ENCODE results near the gene HMX3.

The HMX3 gene

DNA sequence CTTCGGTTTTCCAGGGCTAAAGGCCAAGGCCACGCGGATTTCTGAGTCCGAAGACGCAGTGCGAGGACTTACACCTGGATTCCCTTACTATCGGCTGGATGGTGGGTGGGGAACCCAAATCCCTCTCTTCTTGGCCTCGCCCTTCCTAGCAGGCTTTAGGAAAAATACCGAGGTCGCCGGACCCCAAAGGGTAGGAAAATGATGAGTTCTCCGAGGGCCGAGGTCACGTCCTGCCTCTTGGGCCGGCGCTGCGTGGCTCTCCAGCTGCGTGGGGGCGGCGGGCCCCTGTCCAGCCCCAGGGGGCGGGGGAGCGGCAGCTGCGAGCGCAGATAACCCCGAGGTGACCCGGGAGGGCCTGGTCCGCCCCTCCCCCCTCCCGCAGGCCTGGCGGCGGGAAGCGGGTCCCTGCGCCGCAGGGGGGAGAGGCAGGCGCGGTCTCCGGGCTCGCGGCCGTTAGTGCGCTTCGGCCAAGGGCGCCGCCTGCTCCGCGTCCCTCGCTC is 805 bp upstream of the HMX3 start:
- TF ChIP-seq, protein P1, sequence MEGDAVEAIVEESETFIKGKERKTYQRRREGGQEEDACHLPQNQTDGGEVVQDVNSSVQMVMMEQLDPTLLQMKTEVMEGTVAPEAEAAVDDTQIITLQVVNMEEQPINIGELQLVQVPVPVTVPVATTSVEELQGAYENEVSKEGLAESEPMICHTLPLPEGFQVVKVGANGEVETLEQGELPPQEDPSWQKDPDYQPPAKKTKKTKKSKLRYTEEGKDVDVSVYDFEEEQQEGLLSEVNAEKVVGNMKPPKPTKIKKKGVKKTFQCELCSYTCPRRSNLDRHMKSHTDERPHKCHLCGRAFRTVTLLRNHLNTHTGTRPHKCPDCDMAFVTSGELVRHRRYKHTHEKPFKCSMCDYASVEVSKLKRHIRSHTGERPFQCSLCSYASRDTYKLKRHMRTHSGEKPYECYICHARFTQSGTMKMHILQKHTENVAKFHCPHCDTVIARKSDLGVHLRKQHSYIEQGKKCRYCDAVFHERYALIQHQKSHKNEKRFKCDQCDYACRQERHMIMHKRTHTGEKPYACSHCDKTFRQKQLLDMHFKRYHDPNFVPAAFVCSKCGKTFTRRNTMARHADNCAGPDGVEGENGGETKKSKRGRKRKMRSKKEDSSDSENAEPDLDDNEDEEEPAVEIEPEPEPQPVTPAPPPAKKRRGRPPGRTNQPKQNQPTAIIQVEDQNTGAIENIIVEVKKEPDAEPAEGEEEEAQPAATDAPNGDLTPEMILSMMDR (IDR thresholded peaks at IDR 0.05; ENCODE audit: low read depth, low read length) = no peak
- DNase-seq (ENCODE audit: extremely low read depth, low read depth) = no peak

DNA sequence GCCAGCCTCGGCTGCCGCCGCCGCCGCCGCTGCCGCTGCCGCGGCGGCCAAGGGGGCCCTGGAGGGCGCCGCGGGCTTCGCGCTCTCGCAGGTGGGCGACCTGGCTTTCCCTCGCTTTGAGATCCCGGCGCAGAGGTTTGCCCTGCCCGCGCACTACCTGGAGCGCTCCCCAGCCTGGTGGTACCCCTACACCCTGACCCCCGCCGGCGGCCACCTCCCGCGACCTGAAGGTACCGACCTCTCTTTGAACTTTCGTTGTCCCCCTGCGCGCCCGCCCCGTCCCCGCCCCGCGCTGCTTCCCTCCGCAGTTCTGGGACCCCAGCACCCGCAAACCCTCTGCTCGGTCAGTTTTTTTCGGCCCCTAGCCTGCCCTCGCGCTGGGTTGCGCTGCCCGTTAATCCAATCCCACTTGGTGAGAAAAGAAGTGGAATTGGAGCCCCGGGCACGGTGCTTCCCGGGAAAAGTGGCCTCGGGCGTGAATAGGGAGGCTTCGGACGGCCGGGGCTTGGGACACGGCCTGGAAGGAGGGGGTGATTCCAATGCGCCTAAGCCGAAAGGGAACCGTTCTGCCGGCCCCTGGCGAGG is 543 bp downstream of the HMX3 start:
- DNase-seq (ENCODE audit: extremely low read depth, low read depth) = no peak

GRCh38 chr10:123136806-123137642 is 1.3 kb downstream of the HMX3 start:
- no peak for DNase-seq (ENCODE audit: extremely low read depth, low read depth)
- TF ChIP-seq, protein P1 (IDR thresholded peaks at IDR 0.05; ENCODE audit: low read depth, low read length) = no peak

More for the DNA sequence above, 543 bp downstream of the HMX3 start:
- TF ChIP-seq, protein P1 (IDR thresholded peaks at IDR 0.05; ENCODE audit: low read depth, low read length) = no peak

- no peak for DNase-seq (ENCODE audit: extremely low read depth, low read depth)
- TF ChIP-seq, protein P1 (IDR thresholded peaks at IDR 0.05; ENCODE audit: low read depth, low read length) = no peak
These were observed 3.4 kb downstream of the HMX3 start for GRCh38 chr10:123139165-123139520.

DNA sequence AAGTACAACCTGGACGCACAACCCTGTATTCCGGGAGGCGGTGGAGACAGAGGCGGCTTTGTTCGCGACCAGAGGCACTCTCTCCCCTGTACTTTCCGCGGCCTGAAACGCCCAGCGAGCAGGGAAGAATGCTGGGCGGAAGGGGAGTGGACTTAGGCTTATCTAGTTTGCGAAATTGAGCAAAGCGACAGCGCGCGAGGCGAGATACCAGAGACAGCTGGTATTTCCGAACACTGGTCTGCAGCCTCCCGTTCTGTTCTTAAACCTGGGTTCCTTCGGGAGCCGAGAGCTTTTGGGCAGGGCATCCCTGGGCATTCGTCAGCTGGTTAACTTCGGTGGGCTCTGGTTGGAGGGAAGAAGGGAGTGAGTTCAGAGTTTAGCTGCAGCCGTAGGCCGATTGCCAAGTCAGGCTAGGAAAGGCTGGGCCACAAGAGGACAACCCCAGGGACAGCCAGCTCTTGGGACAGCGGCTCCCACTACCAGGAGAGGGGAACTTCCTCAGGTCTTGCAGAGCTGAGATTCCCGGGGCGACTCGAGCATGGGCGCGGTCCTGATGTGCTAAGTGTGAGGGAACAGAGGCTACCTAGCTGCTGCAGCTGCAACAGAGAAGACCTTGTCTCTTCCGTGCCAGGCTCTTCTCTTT is 3.9 kb downstream of the HMX3 start:
- TF ChIP-seq, protein P1 (IDR thresholded peaks at IDR 0.05; ENCODE audit: low read depth, low read length) = no peak
- no peak for DNase-seq (ENCODE audit: extremely low read depth, low read depth)

- TF ChIP-seq, protein P1 (IDR thresholded peaks at IDR 0.05; ENCODE audit: low read depth, low read length) = no peak
- no peak for DNase-seq (ENCODE audit: extremely low read depth, low read depth)
These were observed 4.6 kb downstream of the HMX3 start for GRCh38 chr10:123140164-123140982.

Measured in AG09319 (cell line).